Upper lobe of left lung (tissue), 6 donors: ENCODE measurements around the gene RETREG2. TPM values are rescaled to one million over a fixed set of nuclear protein-coding genes. Genes with fewer than 3 reads are reported as not detected.
A peak's percentile ranks its signal among the peaks of the same experiment; 100 is the strongest.

ENCODE experiments used
- ATAC-seq, 2 donors: fragments of 200-7000 bp; cut with Tn5 transposase; one replicate each; pipeline ENCODE4 v1.9.1; 2022; ENCODE audit warnings: mild to moderate bottlenecking in 2 of 2, moderate library complexity in 2 of 2; ENCODE audit not compliant: low FRiP score in 2 of 2
- DNase-seq, 2 donors: peaks; one replicate each; pipeline ENCODE4 v3.0.0-alpha.2; 2019 to 2020
- H3K27ac ChIP-seq, 4 donors: fragments of 200-600 bp; sonication (generic); one replicate each; pipeline ENCODE4 v1.5.1; 2016 to 2019
- H3K27me3 ChIP-seq, 4 donors: fragments of 200-600 bp; sonication (generic); one replicate each; pipeline ENCODE4 v1.5.1; 2017 to 2019
- H3K36me3 ChIP-seq, 4 donors: fragments of 200-600 bp; sonication (generic); one replicate each; pipeline ENCODE4 v1.5.1; 2016 to 2019
- H3K4me1 ChIP-seq, 4 donors: fragments of 200-600 bp; sonication (generic); one replicate each; pipeline ENCODE4 v1.5.1; 2018 to 2019
- H3K4me3 ChIP-seq, 4 donors: fragments of 200-600 bp; sonication (generic); one replicate each; pipeline ENCODE4 v1.5.1; 2017 to 2019; ENCODE audit warnings: mild to moderate bottlenecking in 2 of 4, moderate library complexity in 1 of 4
- H3K9me3 ChIP-seq, 4 donors: fragments of 200-600 bp; sonication (generic); one replicate each; pipeline ENCODE4 v1.5.1; 2018 to 2019
- EP300 ChIP-seq, 4 donors: sonication (generic); formaldehyde crosslinking; IDR thresholded peaks; one replicate each; pipeline ENCODE4 v1.5.1; 2017; ENCODE audit warnings: antibody characterized with exemption in 4 of 4, control low read depth in 2 of 4
- POLR2A ChIP-seq, 4 donors: fragments of 450-650 bp; IDR thresholded peaks; one replicate each; pipeline ENCODE4 v1.5.1; 2016 to 2017; ENCODE audit warnings: antibody characterized with exemption in 4 of 4, mild to moderate bottlenecking in 2 of 4
- POLR2AphosphoS5 ChIP-seq, 2 donors: sonication (generic); formaldehyde crosslinking; IDR thresholded peaks; one replicate each; pipeline ENCODE4 v1.5.1; 2017; ENCODE audit warnings: antibody characterized with exemption in 2 of 2
- WGBS, 2 donors: methylation state at CpG; one replicate each; pipeline ENCODE4 v1.1.5; 2017 to 2018; 5-methylcytosine and 5-hydroxymethylcytosine counted together
- total RNA-seq, 6 donors: library from RNA; depleted of rRNA in 4 of 6; stranded (reverse); fragments of >200 nt in 4 of 6; gene quantifications; one replicate each; pipeline versions ENCODE4 v1.1.0 to v1.2.1, GENCODE V29; 2016 to 2021
- TF ChIP-seq, protein P1 (sequence below), 6 experiments: fragments of 450-650 bp in 4 of 6; fragments of 200-600 bp in 2 of 6; sonication (generic) in 2 of 6; IDR thresholded peaks; one replicate each; pipeline ENCODE4 v1.5.1; 2016 to 2019; ENCODE audit warnings: antibody characterized with exemption in 6 of 6
- donor health status: DM: no; HTN: no; CAD: no; lungs with moderate emphysema.
- donor health status: DM: no; HTN: yes; CAD: no; lungs with severe emphysema.

RETREG2 gene
- total RNA-seq, 6 donors from 2014 or later = 46.1 to 100 (median 60.5) TPM

DNA sequence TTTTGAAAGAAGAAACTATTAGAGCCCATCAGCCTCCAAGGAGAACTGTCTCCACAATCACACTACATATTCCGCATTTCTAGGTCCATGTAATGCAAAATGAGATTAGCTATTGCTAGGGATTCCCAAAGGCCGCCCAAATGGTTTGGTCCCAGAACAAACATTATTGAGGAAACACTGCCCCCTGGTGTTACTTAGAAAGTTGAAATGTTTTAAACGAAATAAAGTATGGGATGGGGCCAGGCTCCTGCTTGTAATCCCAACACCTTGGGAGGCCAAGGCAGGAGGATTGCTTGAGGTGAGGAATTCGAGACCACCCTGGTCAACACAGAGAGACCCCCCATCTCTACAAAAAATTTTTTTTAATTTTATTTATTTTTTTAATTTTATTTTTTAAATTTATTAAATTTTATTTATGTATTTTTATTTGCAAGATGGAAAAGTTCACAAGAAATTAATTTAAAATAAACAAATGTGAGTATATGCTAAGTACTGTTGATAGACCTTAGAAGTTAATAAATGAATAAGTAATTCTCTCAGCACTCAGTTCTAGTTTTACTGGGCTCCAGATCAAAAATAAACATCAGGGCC is 22.9 kb upstream of the RETREG2 start:
- Histone ChIP-seq H3K9me3 (no peaks in the 10 kb centered on the region), H3K27me3 (no peaks in the 10 kb centered on the region), H3K36me3 (peaks cover 0 to 61% (median 15%) of the 10 kb centered on the region in 4 donors), H3K4me3 (no peak overlapping the region), H3K27ac (no peak overlapping the region), H3K4me1 (peaks cover 5 to 7% (median 5%) of the 10 kb centered on the region in 4 donors)
- WGBS, 2 donors = 8 to 10% methylated on average over 4 of the region's 4 CpGs
- TF ChIP-seq, protein P1, sequence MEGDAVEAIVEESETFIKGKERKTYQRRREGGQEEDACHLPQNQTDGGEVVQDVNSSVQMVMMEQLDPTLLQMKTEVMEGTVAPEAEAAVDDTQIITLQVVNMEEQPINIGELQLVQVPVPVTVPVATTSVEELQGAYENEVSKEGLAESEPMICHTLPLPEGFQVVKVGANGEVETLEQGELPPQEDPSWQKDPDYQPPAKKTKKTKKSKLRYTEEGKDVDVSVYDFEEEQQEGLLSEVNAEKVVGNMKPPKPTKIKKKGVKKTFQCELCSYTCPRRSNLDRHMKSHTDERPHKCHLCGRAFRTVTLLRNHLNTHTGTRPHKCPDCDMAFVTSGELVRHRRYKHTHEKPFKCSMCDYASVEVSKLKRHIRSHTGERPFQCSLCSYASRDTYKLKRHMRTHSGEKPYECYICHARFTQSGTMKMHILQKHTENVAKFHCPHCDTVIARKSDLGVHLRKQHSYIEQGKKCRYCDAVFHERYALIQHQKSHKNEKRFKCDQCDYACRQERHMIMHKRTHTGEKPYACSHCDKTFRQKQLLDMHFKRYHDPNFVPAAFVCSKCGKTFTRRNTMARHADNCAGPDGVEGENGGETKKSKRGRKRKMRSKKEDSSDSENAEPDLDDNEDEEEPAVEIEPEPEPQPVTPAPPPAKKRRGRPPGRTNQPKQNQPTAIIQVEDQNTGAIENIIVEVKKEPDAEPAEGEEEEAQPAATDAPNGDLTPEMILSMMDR (IDR thresholded peaks at IDR 0.05) = peak; percentile 41 to 78 (median 64)
- TF ChIP-seq EP300 (IDR thresholded peaks at IDR 0.05) = no peak
- no peak for DNase-seq
- peak in 1 of 2 donors; percentile 74 for ATAC-seq

DNA sequence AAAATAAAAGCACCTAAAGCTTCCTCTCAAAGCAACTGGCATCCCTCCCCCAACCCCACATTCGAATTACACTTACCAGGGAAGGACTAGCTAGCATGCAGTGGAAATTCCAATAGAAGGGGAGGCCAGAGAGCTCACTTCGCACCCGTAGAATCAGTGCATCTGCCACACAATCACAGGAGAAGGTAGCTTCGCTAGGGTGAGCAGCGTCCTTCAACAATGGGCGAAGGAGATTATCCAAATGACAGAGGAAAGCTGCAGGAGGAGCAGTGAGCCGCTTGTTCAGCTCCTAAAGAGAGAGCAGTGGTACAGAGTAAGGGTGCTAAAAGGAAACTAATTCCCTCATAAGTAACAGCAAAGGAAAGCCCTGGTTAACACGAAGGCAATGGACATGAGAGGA is 20.7 kb upstream of the RETREG2 start:
- peaks cover 10 to 12% (median 11%) of the 10 kb centered on the region in 4 donors for H3K4me1 ChIP-seq
- no peak for ATAC-seq
- TF ChIP-seq POLR2AphosphoS5 (IDR thresholded peaks at IDR 0.05) = no peak
- TF ChIP-seq, protein P1 (IDR thresholded peaks at IDR 0.05) = no peak
- TF ChIP-seq POLR2A (IDR thresholded peaks at IDR 0.05) = no peak
- no peak for TF ChIP-seq EP300 (IDR thresholded peaks at IDR 0.05)

DNA sequence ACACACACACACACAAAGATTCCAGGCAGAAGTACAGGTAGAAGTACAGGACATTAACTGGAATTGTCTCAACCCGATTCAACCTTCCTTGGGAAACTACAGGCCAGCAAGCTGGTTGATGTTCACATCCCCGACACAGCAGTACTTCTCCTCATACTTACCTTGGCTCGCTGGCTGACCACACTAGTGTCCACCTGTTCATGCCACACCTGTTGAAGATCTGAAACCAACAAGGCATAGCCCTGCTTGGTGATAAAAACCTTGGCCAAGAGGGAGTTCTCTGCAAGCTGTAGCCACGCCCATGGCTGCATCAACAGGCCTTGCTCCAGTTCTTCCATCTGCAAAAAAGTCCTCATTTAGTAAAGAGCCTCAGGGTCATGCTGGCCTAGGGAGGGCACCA is 20.1 kb upstream of the RETREG2 start:
- Histone ChIP-seq H3K27me3 (no peaks in the 10 kb centered on the region), H3K4me3 (no peak overlapping the region), H3K4me1 (peaks cover 10 to 12% (median 11%) of the 10 kb centered on the region in 4 donors), H3K36me3 (peaks cover 0 to 39% (median 11%) of the 10 kb centered on the region in 4 donors), H3K9me3 (no peaks in the 10 kb centered on the region), H3K27ac (no peak overlapping the region)
- WGBS, 2 donors = 98 to 99% methylated on average over 4 of the region's 4 CpGs
- DNase-seq = no peak
- TF ChIP-seq POLR2AphosphoS5 (IDR thresholded peaks at IDR 0.05) = no peak
- no peak for TF ChIP-seq EP300 (IDR thresholded peaks at IDR 0.05)
- TF ChIP-seq POLR2A (IDR thresholded peaks at IDR 0.05) = no peak
- TF ChIP-seq, protein P1 (IDR thresholded peaks at IDR 0.05) = no peak
- ATAC-seq = no peak

More for the DNA sequence above, 20.7 kb upstream of the RETREG2 start:
- H3K4me3 ChIP-seq = no peak overlapping the region
- H3K27ac ChIP-seq = no peak overlapping the region
- DNase-seq = no peak
- WGBS, 2 donors = 91 to 95% methylated on average over 8 of the region's 8 CpGs
- H3K36me3 ChIP-seq = peaks cover 0 to 45% (median 13%) of the 10 kb centered on the region in 4 donors
- H3K9me3 ChIP-seq = no peaks in the 10 kb centered on the region
- H3K27me3 ChIP-seq = no peaks in the 10 kb centered on the region

DNA sequence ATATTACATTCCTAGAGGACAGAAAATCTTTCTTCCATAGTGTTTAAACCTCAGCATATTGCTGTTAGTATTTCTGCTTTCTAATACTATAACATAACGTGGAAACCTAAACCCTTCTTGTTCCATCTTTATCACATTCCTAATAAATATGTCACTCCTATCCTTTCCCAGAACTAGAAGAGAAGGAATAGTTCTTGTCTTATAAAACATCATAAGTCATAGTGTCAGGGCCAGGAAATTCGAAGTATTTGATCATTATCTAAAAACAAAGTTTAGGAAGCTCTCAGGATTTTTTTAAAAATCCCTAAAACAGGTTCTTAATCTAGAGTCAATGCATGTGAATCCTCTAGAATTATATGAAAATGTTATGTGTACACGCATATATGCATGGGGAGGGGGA is 19.5 kb upstream of the RETREG2 start:
- no peaks in the 10 kb centered on the region for H3K27me3 ChIP-seq

More for the DNA sequence above, 19.5 kb upstream of the RETREG2 start:
- Histone ChIP-seq H3K36me3 (peaks cover 0 to 34% (median 11%) of the 10 kb centered on the region in 4 donors), H3K4me3 (no peak overlapping the region), H3K9me3 (no peaks in the 10 kb centered on the region), H3K4me1 (peaks cover 10 to 12% (median 11%) of the 10 kb centered on the region in 4 donors), H3K27ac (no peak overlapping the region)
- no peak for DNase-seq
- WGBS, 2 donors = 79 to 81% methylated on average over 3 of the region's 3 CpGs
- TF ChIP-seq, protein P1 (IDR thresholded peaks at IDR 0.05) = no peak
- no peak for ATAC-seq
